CD14-positive monocyte (primary cell): ENCODE measurements around the gene KRT24. TPM values are rescaled to one million over a fixed set of nuclear protein-coding genes. Genes with fewer than 3 reads are reported as not detected.

ENCODE experiments used
- DNase-seq, 3 donors: peaks; one replicate each; pipeline ENCODE4 v3.0.0-alpha.2; 2011 to 2022
- H2AFZ ChIP-seq: 2 replicates; pipeline ENCODE4 v1.6.0; 2012; ENCODE audit warnings: mild to moderate bottlenecking, low read depth, low read length, inconsistent platforms; ENCODE audit not compliant: insufficient read depth, poor library complexity, severe bottlenecking
- H3K27ac ChIP-seq, 2 donors: 1 replicate in 1 of 2; 2 replicates in 1 of 2; pipeline ENCODE4 v1.5.1; 2012 to 2013; ENCODE audit warnings: low read length in 2 of 2, control low read depth in 1 of 2, inconsistent platforms in 1 of 2, low read depth in 1 of 2, mild to moderate bottlenecking in 1 of 2
- H3K27me3 ChIP-seq, 2 donors: one replicate each; pipeline versions ENCODE4 v1.6.0 to v1.6.1; 2011 to 2013; ENCODE audit warnings: low read length in 2 of 2; ENCODE audit not compliant: control insufficient read depth in 2 of 2, insufficient read depth in 2 of 2
- H3K36me3 ChIP-seq, 2 donors: replicated peaks in 1 of 2; 1 replicate in 1 of 2; 2 replicates in 1 of 2; pipeline versions ENCODE4 v1.5.1 to v1.6.1; 2012 to 2013; ENCODE audit warnings: low read length in 2 of 2, control low read depth in 1 of 2, inconsistent platforms in 1 of 2, mild to moderate bottlenecking in 1 of 2; ENCODE audit not compliant: insufficient read depth in 2 of 2, control insufficient read depth in 1 of 2
- H3K4me1 ChIP-seq, 2 donors: 1 replicate in 1 of 2; 2 replicates in 1 of 2; pipeline versions ENCODE4 v1.5.1 to v1.6.1; 2012 to 2013; ENCODE audit warnings: low read length in 2 of 2, control low read depth in 1 of 2, inconsistent platforms in 1 of 2, mild to moderate bottlenecking in 1 of 2, moderate library complexity in 1 of 2; ENCODE audit not compliant: insufficient read depth in 2 of 2, control insufficient read depth in 1 of 2
- H3K4me2 ChIP-seq: replicated peaks from 2 replicates; pipeline ENCODE3; 2012; ENCODE audit warnings: low read length, moderate library complexity, mild to moderate bottlenecking; ENCODE audit not compliant: poor library complexity, severe bottlenecking; ENCODE audit errors: extremely low read depth
- H3K4me3 ChIP-seq, 3 experiments: fragments of 200-600 bp in 1 of 3; sonication (generic) in 1 of 3; replicated peaks in 1 of 3; 1 replicate in 2 of 3; 2 replicates in 1 of 3; pipeline ENCODE4 v1.5.1; 2011 to 2013; ENCODE audit warnings: low read length in 3 of 3, mild to moderate bottlenecking in 3 of 3, control low read depth in 2 of 3, low read depth in 2 of 3, inconsistent platforms in 1 of 3, moderate library complexity in 1 of 3
- H3K79me2 ChIP-seq: 2 replicates; pipeline ENCODE4 v1.6.0; 2012; ENCODE audit warnings: mild to moderate bottlenecking, control low read depth, inconsistent platforms, low read length, moderate library complexity; ENCODE audit not compliant: insufficient read depth
- H3K9ac ChIP-seq: 2 replicates; pipeline ENCODE4 v1.6.0; 2017; ENCODE audit warnings: low read length, mild to moderate bottlenecking; ENCODE audit not compliant: insufficient read depth, poor library complexity, severe bottlenecking
- H3K9me3 ChIP-seq, 2 donors: replicated peaks in 1 of 2; 1 replicate in 1 of 2; 2 replicates in 1 of 2; pipeline versions ENCODE4 v1.5.1 to v1.6.1; 2012 to 2013; ENCODE audit warnings: low read length in 2 of 2, control low read depth in 1 of 2; ENCODE audit not compliant: control insufficient read depth in 1 of 2, insufficient read depth in 1 of 2
- H4K20me1 ChIP-seq: 2 replicates; pipeline ENCODE4 v1.6.0; 2012; ENCODE audit warnings: mild to moderate bottlenecking, low read length, control low read depth, moderate library complexity; ENCODE audit not compliant: insufficient read depth
- H3K27ac Mint-ChIP-seq, 7 donors: one replicate each; pipeline ENCODE4 v1.8.0; 2020; ENCODE audit warnings: mild to moderate bottlenecking in 7 of 7, mixed read lengths in 7 of 7, moderate library complexity in 6 of 7, inconsistent platforms in 2 of 7
- H3K27me3 Mint-ChIP-seq, 3 donors: one replicate each; pipeline ENCODE4 v1.8.0; 2021 to 2022; ENCODE audit warnings: low read depth in 3 of 3, mild to moderate bottlenecking in 3 of 3, mixed read lengths in 3 of 3, moderate library complexity in 3 of 3, inconsistent platforms in 1 of 3
- H3K36me3 Mint-ChIP-seq, 2 donors: one replicate each; pipeline ENCODE4 v1.8.0; 2020; ENCODE audit warnings: mixed read lengths in 2 of 2, inconsistent platforms in 1 of 2, mild to moderate bottlenecking in 1 of 2
- H3K4me1 Mint-ChIP-seq: one replicate; pipeline ENCODE4 v1.8.0; 2020; ENCODE audit warnings: mild to moderate bottlenecking, mixed read lengths
- H3K4me3 Mint-ChIP-seq, 2 donors: one replicate each; pipeline ENCODE4 v1.8.0; 2020; ENCODE audit warnings: mild to moderate bottlenecking in 2 of 2, mixed read lengths in 2 of 2, moderate library complexity in 1 of 2
- H3K9me3 Mint-ChIP-seq, 7 donors: one replicate each; pipeline ENCODE4 v1.8.0; 2020 to 2022; ENCODE audit warnings: mixed read lengths in 7 of 7, mild to moderate bottlenecking in 6 of 7, moderate library complexity in 6 of 7, inconsistent platforms in 2 of 7
- CTCF ChIP-seq: fragments of 200-600 bp; IDR thresholded peaks from one replicate; pipeline ENCODE4 v1.8.0; 2022; ENCODE audit warnings: antibody characterized with exemption, mild to moderate bottlenecking
- WGBS: methylation state at CpG from one replicate; pipeline ENCODE4 v1.1.5; 2013; ENCODE audit warnings: missing lambda C conversion rate; ENCODE audit not compliant: insufficient coverage; 5-methylcytosine and 5-hydroxymethylcytosine counted together
- intact Hi-C, 2 donors: fragments of 100-400 bp; cut with micrococcal nuclease; formaldehyde crosslinking; loops; one replicate each; pipeline versions ENCODE4 v1.15.0 to v1.15.1; 2023
- polyA plus RNA-seq, 3 donors: library from polyadenylated mRNA; depleted of rRNA in 1 of 3; unstranded in 2 of 3; stranded (reverse) in 1 of 3; fragments of 300-500 nt in 2 of 3; fragments of >200 nt in 1 of 3; fragmentation: Illumina TruSeq in 2 of 3; gene quantifications; 1 replicate in 2 of 3; 2 replicates in 1 of 3; pipeline ENCODE4 v1.2.3, GENCODE V29; 2012 to 2021

KRT24 gene
- polyA plus RNA-seq, 3 donors, result not detected

DNA sequence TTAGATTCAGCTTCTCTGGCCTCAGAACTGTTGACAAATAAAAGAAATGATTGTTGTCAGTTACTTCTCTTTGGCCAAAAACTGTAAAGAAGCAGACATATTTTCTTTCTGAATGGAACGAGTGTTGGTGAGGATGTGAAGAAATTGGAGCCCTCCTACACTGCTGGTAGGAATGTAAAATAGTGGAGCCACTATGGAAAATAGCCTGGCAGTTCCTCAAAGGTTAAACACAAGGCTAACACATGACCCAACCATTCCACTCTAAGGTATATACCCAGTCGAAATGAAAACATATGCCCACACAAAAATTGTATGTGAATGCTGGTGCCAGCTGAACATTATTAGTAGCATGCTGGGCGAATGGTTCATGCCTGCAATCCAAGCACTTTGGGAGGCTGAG lies 14.2 kb upstream of the KRT24 start:
- Histone ChIP-seq H3K36me3 (no peaks in the 10 kb centered on the region), H3K4me2 (no peak overlapping the region), H3K4me3 (no peak overlapping the region), H3K79me2 (no peaks in the 10 kb centered on the region), H3K4me1 (no peaks in the 10 kb centered on the region), H3K9me3 (no peaks in the 10 kb centered on the region), H2AFZ (no peak overlapping the region), H4K20me1 (no peaks in the 10 kb centered on the region), H3K27me3 (peaks cover under 1 to 13% of the 10 kb centered on the region in 2 donors), H3K27ac (no peak overlapping the region), H3K9ac (no peak overlapping the region)
- H3K27ac Mint-ChIP-seq, result no peak overlapping the region
- no peak overlapping the region for H3K4me3 Mint-ChIP-seq
- intact Hi-C loops, result no loop called here
- no peak for DNase-seq
- peaks cover 16 to 37% (median 34%) of the 10 kb centered on the region in 3 donors for H3K27me3 Mint-ChIP-seq
- TF ChIP-seq CTCF, result no peak
- H3K36me3 Mint-ChIP-seq, result no peaks in the 10 kb centered on the region
- WGBS, result 71% methylated on average over 1 of the region's 3 CpGs
- no peaks in the 10 kb centered on the region for H3K4me1 Mint-ChIP-seq
- peaks cover 0 to 3% (median 0%) of the 10 kb centered on the region in 7 donors for H3K9me3 Mint-ChIP-seq

DNA sequence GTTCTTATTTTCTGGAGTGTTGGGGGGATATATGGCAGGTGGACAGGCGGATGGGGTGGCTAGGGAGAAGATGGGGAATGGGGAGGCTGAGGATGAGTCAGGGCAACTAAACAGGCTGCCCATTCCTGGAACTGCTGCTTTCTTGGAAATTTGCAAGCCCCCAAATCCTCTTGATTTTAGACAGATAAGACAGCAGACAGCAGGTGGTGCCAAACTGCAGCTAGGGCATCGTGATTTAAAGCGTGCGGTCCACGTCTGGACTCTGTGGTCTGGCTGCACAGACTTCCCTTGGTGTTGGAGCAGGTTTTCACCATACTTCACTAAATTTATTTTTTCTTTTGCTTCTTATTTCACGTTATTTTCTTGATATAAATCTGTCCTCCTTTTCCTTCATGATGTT lies 10.9 kb upstream of the KRT24 start:
- DNase-seq, result no peak
- Histone ChIP-seq H3K4me1 (no peaks in the 10 kb centered on the region), H3K9ac (no peak overlapping the region), H3K4me3 (no peak overlapping the region), H3K9me3 (no peaks in the 10 kb centered on the region), H3K79me2 (no peaks in the 10 kb centered on the region), H3K36me3 (no peaks in the 10 kb centered on the region), H2AFZ (no peak overlapping the region), H3K27ac (no peak overlapping the region), H4K20me1 (no peaks in the 10 kb centered on the region), H3K4me2 (no peak overlapping the region), H3K27me3 (peaks cover 0 to 8% of the 10 kb centered on the region in 2 donors)
- Mint-ChIP-seq H3K4me1 (no peaks in the 10 kb centered on the region), H3K36me3 (no peaks in the 10 kb centered on the region), H3K9me3 (peaks cover 0 to 5% (median 0%) of the 10 kb centered on the region in 7 donors), H3K4me3 (peak overlapping the region in 1 of 2 donors; percentile 31), H3K27ac (no peak overlapping the region), H3K27me3 (peaks cover 23 to 33% (median 28%) of the 10 kb centered on the region in 3 donors)
- 80% methylated on average over 3 of the region's 6 CpGs for WGBS
- no peak for TF ChIP-seq CTCF
- intact Hi-C loops, result no loop called here
